GM19438 (cell line): Measurements from ENCODE around the gene KRTAP3-2.

Experiments used
- ATAC-seq: cut with Tn5 transposase; IDR thresholded peaks from one replicate; pipeline ENCODE4 v1.9.1; 2021; ENCODE audit warnings: low read depth; ENCODE audit not compliant: unreplicated experiment

The KRTAP3-2 gene

DNA sequence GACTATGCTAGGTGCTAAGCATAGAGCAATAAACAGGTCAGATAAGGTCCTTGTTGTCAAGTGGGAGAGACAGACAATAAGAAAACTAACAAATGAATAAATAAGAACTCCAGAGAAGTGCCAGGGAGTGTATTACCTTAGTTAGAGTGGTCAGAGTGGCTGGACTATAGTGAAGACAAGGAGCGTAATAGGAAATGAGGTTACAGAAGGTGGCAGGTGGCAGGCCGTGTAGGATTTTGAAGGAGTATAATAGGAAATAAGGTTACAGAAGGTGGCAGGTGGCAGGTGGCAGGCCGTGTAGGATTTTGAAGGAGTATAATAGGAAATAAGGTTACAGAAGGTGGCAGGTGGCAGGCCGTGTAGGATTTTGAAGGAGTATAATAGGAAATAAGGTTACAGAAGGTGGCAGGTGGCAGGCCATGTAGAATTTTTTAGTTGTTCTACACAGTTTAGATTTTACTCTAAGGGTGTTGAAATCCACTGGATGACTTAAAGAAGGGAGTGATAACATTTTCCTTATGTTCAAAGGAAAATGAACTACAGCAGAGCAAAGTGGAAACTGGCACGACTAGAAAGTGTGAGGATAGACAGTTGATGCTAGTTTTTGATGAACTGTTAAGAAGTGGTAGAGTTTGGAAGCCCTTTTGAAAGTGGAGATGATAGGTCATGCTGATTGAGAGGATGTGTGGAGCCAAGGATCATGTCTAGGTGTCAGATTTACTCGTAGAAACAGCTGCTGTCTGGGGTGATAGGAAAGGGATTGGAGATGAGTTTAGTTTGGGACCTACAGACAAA lies 12.8 kb upstream of the KRTAP3-2 start:
- ATAC-seq, result no peak

DNA sequence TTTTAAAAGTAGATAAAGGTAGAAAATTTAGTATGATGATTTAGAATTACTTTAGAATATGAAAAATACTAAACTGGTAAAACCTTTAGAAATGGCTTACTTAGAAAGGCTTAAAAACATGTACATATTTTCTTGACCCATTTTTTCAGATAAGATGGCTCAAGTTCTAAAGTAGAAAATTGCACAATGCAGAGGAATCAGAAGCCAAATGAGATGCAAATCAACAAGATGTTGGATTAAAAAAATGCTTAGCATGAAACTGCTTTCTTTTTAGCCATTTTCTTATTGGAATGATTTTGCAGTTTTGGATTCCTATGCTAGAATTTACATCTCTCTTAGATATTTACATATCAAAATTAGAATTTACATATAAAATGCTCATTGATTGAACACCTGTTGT lies 10.7 kb upstream of the KRTAP3-2 start:
- ATAC-seq, result no peak

DNA sequence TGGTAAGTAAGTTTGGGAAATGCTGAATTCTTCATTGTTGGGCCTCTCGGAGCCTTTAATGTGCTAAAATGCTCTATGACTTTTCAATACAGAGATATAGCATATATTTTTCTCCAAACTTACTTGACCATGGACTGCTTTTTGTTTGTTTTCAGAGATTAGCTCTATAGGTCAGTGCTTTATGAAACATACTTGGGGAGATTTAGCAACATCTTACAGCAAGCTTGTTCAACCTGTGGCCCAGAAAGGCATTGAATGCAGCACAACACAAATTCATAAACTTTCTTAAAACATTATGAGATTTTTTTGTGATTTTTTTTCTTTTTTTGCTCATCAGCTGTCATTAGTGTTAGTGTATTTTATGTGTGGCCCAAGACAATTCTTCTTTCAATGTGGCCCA lies 10.2 kb upstream of the KRTAP3-2 start:
- ATAC-seq, result no peak

DNA sequence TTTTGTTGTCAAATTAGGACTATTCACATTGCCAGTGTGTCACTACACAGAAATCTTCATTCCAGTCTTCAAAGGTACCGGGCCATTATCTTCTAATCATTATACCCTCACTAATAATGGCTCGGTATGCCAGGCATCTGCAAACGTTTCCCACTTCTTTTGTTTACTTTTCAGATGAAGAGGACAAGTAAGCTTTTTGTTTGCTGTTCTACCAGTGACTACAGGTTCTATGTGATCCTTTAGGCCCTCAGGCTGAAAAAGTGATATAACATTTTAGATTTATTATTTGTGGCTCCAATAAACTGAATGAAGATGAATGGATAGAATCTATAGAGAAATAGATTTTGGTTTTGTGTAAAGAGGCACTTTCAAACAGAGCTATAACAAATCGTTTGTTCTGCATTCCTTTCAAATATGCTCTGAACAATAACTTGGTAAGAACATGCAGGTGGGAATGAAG lies 9.6 kb upstream of the KRTAP3-2 start:
- no peak for ATAC-seq

DNA sequence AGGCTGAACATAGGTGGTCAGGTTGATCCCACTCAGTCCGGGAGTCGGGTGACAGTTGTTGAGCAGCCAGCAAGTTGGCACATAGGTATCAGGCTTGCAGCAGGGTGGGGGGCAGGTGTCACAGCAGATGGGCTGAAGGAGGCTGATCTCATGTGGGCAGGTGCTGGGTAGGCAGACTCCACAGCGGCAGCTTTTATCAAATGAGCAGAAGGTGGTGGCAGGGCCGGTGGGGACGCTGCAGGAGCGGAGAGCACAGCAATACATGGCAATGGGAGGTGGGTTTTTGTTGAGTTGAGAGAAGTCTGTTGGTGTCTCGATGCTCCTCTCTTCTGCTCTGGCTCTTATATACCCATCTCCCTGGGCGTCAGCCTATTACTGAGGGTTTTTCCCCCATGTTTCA lies 9.1 kb upstream of the KRTAP3-2 start, which contains the start of gene KRTAP3-1:
TSS of gene KRTAP3-1 (minus strand) at position 318 of the 400 bp plus-strand sequence. CDS start at position 264, 54 bp downstream.
- no peak for ATAC-seq

DNA sequence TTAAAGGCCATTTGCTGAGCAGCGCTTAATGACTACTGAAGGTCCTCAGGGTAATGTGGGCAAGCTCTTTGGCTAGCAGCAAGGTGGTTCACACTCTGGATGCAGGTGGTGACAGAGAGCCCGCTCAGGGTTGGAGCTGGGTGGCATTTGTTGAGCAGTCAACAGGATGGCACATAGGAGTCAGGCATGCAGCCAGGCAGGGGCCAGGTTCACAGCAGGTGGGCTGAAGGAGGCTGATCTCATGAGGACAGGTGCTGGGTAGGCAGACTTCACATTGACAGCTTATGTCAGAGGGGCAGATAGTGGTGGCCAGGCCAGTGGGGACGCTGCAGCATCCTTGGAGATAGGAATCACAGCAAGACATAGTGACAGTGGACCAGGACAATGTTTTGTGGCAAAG lies 4.7 kb upstream of the KRTAP3-2 start:
- no peak for ATAC-seq

DNA sequence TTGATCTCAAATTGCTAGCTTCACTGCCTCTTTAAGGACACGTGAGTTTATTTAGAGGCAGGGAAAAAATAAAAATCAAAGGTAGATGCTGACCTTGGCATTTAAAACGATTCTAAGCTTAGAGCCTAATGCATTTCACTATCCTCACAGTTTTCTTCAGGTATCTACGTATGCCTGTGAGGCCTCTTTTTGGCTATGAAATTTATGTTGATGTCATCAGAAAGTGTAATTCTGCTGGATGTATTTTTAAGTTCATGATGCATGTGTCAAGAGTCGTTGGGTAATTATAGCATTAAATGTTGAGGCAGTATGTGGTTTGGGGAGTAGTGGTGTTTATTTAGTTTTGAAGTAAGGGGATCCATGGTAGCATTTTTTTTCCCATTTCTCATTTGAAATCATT lies 4.2 kb upstream of the KRTAP3-2 start:
- no peak for ATAC-seq

DNA sequence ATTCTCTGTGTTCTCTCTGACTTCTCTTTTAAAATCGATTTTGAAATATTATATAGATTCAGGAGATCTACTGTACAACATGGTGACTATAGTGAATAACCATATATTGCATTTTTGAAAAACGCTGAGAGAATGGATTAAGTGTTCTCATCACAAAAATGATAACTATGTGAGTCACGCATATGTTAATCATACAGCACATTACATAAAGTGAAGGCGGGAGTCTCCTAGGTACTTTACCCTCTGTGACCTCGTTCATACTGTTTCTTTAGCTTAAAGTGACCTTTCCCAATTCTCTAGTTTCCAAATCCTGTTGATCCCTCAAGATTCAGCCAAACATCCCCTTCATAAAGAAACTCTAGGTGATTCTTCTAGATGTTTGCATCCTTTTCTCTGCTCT lies 3.1 kb upstream of the KRTAP3-2 start:
- ATAC-seq, result no peak

DNA sequence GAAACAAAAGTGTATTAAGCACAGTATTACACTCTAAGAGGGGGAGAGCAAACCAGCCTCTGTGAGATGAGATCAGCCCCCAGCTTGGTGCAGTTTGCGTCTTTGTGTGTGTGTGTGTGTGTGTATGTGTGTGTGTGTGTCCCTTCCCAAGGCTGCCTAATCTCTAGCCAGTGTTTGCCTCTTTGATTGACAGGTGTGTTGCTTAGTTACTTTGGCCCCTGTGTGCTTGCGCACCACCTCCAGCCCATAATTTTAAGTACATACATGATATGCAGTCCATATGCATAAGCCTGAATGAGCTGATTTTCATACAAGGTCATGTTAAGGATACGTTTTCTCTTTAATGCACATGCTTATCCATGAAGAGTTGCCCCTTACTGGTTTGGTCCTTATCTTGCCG lies 2.1 kb upstream of the KRTAP3-2 start:
- ATAC-seq, result no peak

DNA sequence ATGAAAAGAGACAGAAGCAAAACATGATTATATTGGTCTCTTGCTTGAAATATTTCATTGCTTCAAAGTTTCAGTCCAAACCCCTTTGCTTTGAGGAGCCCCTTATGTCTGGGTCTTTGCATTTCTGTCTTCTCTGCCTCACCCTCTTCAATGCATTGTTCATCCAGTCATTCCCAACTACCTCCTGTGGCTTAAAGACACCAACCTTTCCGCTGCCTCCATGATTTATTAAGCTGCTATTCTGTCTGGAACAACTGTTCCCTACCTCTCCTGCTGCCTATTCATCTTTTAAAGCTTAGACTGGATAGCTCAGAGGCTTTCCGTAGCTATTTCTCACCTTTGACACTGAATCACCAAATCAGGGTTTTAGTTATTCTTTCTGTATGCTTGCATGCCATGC lies 2.3 kb downstream of the KRTAP3-2 start:
- ATAC-seq, result no peak

DNA sequence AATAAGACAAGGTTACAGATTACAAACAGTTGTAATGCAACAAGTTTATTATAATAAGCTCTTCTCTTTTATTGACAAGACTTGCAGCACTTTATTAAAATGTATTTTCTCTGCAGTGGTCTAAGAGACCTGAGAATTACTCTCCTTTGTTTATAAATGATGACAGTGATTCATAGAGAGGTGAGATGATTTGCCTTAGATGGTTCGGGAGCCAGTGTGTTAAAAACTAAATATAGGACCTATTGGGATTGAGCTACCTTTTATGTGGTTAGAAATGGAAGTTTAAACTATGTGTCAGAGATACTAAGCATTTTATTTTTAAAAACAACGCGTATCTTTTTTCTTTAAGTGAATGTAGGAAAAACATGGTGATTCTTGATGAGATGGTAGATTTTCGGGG lies 2.9 kb downstream of the KRTAP3-2 start:
- ATAC-seq, result no peak

DNA sequence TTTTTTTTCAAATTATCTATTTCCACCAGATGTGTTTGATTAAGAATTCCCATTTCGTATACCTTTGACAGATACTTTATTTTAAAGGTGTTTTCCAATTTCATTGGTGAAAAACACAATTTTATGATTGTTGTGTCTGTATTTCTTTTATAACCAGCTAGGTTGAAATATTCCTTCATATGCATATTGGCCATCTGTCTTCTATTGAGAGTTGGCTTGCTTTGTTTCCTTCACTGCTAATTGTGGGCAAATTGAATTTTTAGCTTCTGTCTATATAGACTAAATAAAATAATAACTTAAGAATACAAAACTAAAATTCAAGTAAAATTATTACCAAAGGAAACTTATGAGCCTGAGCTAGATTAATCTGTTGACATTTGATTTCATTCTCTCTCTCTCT lies 4.6 kb downstream of the KRTAP3-2 start:
- ATAC-seq, result no peak

DNA sequence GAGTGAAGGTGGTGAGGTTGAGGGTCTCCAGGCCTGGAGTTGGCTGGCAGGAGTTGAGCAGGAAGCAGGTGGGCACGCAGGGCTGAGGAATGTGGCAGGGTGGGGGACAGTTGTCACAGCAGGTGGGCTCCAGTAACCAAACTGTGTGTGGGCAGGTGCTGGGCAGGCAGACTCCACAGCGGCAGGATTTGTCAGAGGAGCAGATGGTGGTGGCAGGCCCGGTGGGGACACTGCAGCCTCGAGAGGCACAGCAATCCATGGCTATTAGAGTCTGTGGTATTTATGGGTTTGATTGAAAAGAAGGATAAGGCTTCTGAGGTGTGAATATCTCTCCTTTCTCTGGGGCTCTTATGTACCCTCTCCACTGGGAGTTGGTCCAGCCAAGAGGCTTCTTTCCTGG lies 5.9 kb downstream of the KRTAP3-2 start, which contains the start of gene KRTAP3-3:
TSS of gene KRTAP3-3 (minus strand) at position 326 of the 400 bp plus-strand sequence. CDS start at position 259, 67 bp downstream.
- ATAC-seq, result no peak

DNA sequence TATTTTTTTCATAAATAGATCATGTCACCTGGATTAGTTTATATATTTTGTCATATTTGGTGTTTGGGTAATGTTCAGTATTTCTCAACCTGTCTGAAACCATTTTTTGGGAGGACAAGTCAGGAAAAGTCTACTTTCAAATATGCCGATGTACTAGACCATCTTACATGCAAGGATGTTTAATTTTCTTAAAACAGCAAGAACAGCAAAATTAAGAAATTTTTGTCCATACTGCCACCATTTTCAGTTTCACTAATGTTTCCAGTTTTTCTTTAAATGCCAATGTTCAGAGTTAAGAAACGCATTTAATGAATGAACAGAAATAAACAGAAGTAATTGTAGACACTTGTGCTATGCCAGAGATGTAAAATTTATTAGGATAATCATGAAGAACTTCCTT lies 6.6 kb downstream of the KRTAP3-2 start:
- no peak for ATAC-seq

DNA sequence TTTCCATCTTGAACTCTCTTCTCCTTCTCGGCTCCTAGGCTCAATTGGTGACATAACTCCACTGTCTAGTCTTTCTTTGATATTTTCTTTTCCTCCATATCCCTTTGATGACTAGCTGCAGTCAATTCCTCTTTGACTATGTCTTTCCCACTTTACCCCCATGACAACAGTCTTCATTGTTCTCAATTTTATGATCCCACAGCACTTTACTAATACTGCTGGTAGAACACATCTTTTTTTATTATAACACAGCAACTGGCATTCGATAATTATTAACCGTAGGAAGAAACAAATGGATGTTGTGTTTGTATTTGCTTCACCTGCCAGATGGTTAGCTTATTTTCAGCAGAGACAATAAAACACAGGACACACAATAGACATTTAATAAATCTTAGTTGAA lies 7.0 kb downstream of the KRTAP3-2 start:
- no peak for ATAC-seq

DNA sequence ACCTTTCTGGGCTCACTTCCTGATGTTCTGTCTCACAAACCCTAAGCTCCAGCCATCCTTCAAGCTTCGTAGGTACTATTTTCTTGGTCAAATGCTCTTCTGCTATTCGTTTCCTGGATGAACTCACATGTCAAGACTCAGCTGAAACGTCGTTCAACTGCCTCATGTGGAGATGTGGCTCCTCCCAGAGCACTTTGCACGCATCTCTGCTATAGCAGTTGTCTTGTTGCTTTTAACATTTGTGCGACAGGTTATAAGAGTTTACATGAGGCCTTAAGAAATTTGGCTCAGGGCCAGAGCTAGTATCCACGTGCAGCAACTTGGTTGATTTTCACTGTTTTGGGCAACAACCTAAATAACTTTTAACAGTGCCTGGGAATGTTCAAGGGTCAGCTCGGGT lies 12.8 kb downstream of the KRTAP3-2 start:
- no peak for ATAC-seq

DNA sequence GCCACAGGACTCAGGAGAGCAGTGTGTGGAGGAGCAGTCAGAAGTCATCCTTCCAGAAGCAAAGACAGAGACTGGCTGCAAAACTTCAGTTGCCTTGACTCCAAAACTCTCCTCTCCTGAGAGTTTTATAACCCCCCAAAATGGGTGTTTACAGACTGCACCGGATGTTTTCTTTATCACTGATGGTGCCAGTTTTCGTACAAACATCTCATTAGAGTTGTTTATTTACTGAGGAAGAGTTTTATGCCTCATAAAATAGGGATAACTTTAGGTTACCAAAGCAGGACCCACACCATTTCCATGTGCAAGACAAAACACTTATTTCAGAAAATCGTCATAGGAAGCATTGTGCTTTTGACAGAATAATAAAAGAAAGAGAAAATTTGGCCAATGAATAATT lies 15.5 kb downstream of the KRTAP3-2 start, which contains the start of gene KRT40:
TSS of gene KRT40 (minus strand) at position 101 of the 400 bp plus-strand sequence. CDS start at position 48, 53 bp downstream.
- ATAC-seq, result no peak

DNA sequence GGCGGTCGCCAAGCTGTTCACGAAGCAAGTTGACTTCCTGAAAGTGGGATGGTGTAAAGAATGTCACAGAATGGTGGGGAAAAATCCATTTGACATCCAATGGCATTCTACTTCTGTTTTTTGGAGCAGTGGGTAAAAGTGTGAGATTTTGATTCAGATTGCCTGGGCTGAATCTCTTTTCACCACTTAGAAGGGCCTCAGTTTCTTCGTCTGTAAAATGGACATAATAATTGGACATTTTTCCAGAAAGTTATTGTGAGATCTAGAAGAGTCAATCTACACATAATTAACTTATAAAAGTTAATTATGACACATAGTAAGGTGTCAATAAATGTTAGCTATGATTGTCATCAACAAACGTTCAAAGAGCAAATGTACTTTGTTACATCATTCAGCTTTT lies 18.6 kb downstream of the KRTAP3-2 start:
- ATAC-seq, result no peak

DNA sequence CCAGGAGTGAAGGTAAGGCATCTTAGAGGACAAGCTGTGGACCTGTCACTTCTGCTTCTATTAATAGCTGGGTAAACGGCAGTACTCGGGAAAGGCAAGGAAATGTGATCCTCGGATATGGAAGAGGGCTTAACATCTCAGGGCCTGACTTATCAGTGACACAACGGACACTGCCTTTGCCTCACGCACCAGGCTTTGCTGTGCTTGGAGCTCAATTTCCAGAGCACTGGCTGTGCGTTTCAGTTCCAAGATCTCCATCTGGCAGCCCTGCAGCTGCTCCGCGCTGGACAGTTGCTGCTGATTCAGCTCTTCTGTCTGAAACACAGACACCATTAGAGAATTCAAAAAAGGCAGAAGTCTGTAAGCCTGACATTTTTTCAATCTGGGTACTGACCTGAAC lies 19.1 kb downstream of the KRTAP3-2 start:
- ATAC-seq, result no peak

DNA sequence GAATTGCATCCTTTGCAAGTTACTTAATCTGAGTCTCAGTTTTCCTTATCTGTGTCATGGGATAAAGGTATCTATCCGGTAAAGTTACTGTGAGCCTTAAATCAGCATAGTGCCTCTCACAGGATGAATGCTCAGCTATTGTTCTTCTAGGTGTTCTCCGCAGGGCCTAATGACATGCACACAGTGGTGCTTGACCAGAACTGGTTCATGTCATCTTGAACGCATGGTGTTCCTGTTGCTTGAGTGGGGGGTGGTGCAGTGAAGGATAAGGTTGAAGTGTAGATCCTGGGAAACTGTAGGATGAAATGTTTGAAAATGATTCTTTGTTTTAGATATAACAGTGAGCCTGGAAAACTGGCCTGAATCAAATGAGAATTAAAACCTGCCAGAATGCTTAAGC lies 19.6 kb downstream of the KRTAP3-2 start:
- ATAC-seq, result no peak

DNA sequence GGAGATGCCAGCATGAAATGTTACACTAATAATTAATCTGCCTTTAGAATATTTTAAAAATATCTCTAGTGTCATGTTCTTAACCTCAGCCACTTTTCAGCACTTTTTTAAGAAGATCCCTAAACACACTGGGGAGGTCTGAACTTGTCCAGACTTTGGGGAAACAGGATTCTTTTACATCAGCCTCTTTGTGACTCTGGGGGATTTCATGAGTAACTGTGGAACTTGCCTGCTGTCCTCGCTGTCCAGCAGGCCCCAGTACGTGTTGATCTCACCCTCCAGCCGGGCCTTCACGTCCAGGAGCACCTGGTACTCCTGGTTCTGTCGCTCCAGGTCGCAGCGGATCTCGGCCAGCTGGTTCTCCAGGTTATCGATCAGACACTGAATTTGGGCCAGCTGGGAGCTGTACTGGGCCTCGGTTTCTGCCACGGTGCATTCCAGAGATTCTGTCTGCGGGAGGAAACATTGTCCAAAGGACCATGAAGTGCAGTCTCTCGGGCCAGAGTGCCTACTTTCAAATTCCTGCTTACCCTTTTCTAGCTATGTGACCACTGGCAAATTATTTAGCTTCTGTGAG lies 21.0 kb downstream of the KRTAP3-2 start:
- no peak for ATAC-seq

DNA sequence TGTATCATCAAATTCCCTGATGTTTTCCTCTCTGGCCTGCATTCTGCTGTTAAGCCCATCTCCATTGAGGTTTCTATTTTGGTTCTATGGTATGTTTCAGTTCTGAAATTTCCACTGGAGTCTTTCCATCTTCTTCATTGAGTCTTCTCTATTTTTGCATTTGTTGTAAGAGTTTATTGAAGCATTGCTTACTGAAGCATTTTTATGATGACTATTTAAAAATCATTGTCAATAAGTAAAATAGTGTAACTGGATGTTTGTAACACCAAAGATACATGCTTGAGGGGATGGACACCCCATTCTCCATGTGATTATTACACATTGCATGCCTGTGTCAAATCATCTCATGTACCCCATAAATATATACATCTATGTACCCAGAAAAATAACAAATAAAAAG lies 24.2 kb downstream of the KRTAP3-2 start:
- no peak for ATAC-seq
